HG02642 (cell line): Measurements from ENCODE around the gene CDHR2.
"Not testable (repeated sequence)": the region's sequence is repeated elsewhere in the genome, so short reads cannot be mapped to it uniquely, and the experiment has no call there.

Source experiments
- ATAC-seq: cut with Tn5 transposase; IDR thresholded peaks from one replicate; pipeline ENCODE4 v1.9.1; 2021; ENCODE audit warnings: mild to moderate bottlenecking; ENCODE audit not compliant: unreplicated experiment, poor library complexity

CDHR2 gene

GRCh38 chr5:176540956-176541337, 8.2 kb upstream of the CDHR2 start:
- no peak for ATAC-seq

GRCh38 chr5:176541338-176542134, 7.6 kb upstream of the CDHR2 start:
- no peak for ATAC-seq

GRCh38 chr5:176542135-176542595, 7.0 kb upstream of the CDHR2 start:
- no peak for ATAC-seq

- ATAC-seq = peak; percentile 53
These were observed 6.3 kb upstream of the CDHR2 start for GRCh38 chr5:176542596-176543427.

GRCh38 chr5:176543428-176544182, 5.5 kb upstream of the CDHR2 start:
- ATAC-seq = peak; percentile 72

GRCh38 chr5:176545388-176545736, 3.8 kb upstream of the CDHR2 start:
- ATAC-seq = no peak

GRCh38 chr5:176545737-176546509, 3.2 kb upstream of the CDHR2 start:
- ATAC-seq = no peak

- ATAC-seq = no peak
These were observed 1.3 kb upstream of the CDHR2 start for GRCh38 chr5:176547802-176548201.

- no peak for ATAC-seq
These were observed 729 bp downstream of the CDHR2 start for GRCh38 chr5:176549871-176550270.

GRCh38 chr5:176550275-176550831, 1.2 kb downstream of the CDHR2 start:
- ATAC-seq = no peak

GRCh38 chr5:176550937-176551336, 1.8 kb downstream of the CDHR2 start:
- not testable (repeated sequence) for ATAC-seq

GRCh38 chr5:176552332-176552869, 3.3 kb downstream of the CDHR2 start:
- no peak for ATAC-seq

GRCh38 chr5:176553260-176554085, 4.3 kb downstream of the CDHR2 start:
- ATAC-seq = no peak

GRCh38 chr5:176557846-176558245, 8.7 kb downstream of the CDHR2 start:
- no peak for ATAC-seq

- no peak for ATAC-seq
These were observed 10.5 kb downstream of the CDHR2 start for GRCh38 chr5:176559683-176560082.

GRCh38 chr5:176560364-176560763, 11.2 kb downstream of the CDHR2 start:
- ATAC-seq = no peak

GRCh38 chr5:176561259-176561658, 12.1 kb downstream of the CDHR2 start:
- ATAC-seq = no peak

GRCh38 chr5:176562189-176562588, 13.0 kb downstream of the CDHR2 start:
- ATAC-seq = no peak

GRCh38 chr5:176564002-176564401, 14.9 kb downstream of the CDHR2 start:
- no peak for ATAC-seq
